IMR-90 (cell line): ENCODE results near the gene FNDC3B. TPM values are rescaled to one million over a fixed set of nuclear protein-coding genes. Genes with fewer than 3 reads are reported as not detected.

Source experiments
- ATAC-seq: fragments of 200-7000 bp; cut with Tn5 transposase; 2 replicates; pipeline ENCODE4 v1.9.1; 2020; ENCODE audit warnings: low read depth, mild to moderate bottlenecking, moderate library complexity
- BruUV-seq: library from RNA; stranded (reverse); fragments of 400-500 nt; replicated peaks from 2 replicates; lab custom pipeline; 2021; lab: Mats Ljungman, UMichigan
- CTCF ChIA-PET: fragments of 300-600 bp; formaldehyde crosslinking; extraction: SDS; loops from one replicate; lab custom pipeline; 2021; ENCODE audit warnings: antibody characterized with exemption; lab: Yijun Ruan, JAX
- POLR2A ChIA-PET: fragments of 300-600 bp; sonication (Branson Sonifier 250); formaldehyde crosslinking; loops from one replicate; lab custom pipeline; 2022; ENCODE audit warnings: antibody characterized with exemption; ENCODE audit not compliant: unreplicated experiment; lab: Charles Lee
- DNase-seq: peaks from one replicate; pipeline ENCODE4 v3.0.0; 2013
- H2AFZ ChIP-seq: replicated peaks from 2 replicates; pipeline ENCODE3; 2013; ENCODE audit warnings: low read length, mild to moderate bottlenecking; ENCODE audit not compliant: poor library complexity
- H2AK5ac ChIP-seq: 2 replicates; pipeline ENCODE4 v1.6.1; 2013; ENCODE audit warnings: low read depth, low read length, inconsistent platforms
- H2AK9ac ChIP-seq: replicated peaks from 2 replicates; pipeline ENCODE3; 2013; ENCODE audit warnings: mild to moderate bottlenecking, low read depth, low read length, moderate library complexity; ENCODE audit not compliant: poor library complexity
- H2BK120ac ChIP-seq: 2 replicates; pipeline ENCODE4 v1.6.1; 2013; ENCODE audit warnings: low read depth, low read length, inconsistent platforms
- H2BK15ac ChIP-seq: 3 replicates; pipeline ENCODE4 v1.6.1; 2013; ENCODE audit warnings: low read depth, low read length, inconsistent platforms
- H2BK20ac ChIP-seq: 2 replicates; pipeline ENCODE4 v1.6.1; 2013; ENCODE audit warnings: low read depth, mild to moderate bottlenecking, inconsistent platforms, low read length, moderate library complexity
- H2BK5ac ChIP-seq: 2 replicates; pipeline ENCODE4 v1.6.1; 2013; ENCODE audit warnings: mild to moderate bottlenecking, low read depth, low read length, inconsistent platforms; ENCODE audit not compliant: poor library complexity, severe bottlenecking
- H3K14ac ChIP-seq: replicated peaks from 2 replicates; pipeline ENCODE4 v1.6.1; 2013; ENCODE audit warnings: low read depth, low read length, inconsistent platforms
- H3K18ac ChIP-seq: 2 replicates; pipeline ENCODE4 v1.6.1; 2013; ENCODE audit warnings: low read depth, low read length, control low read depth
- H3K23ac ChIP-seq: 2 replicates; pipeline ENCODE4 v1.6.1; 2013; ENCODE audit warnings: low read depth, low read length, inconsistent platforms
- H3K27ac ChIP-seq: 2 replicates; pipeline ENCODE4 v1.5.1; 2013; ENCODE audit warnings: mild to moderate bottlenecking, control low read depth, low read length; ENCODE audit not compliant: insufficient read depth
- H3K27me3 ChIP-seq: 2 replicates; pipeline ENCODE4 v1.6.1; 2013; ENCODE audit warnings: low read length; ENCODE audit not compliant: control insufficient read depth, insufficient read depth
- H3K36me3 ChIP-seq: 2 replicates; pipeline ENCODE4 v1.6.1; 2013; ENCODE audit warnings: low read length, mixed read lengths; ENCODE audit not compliant: control insufficient read depth, insufficient read depth
- H3K4ac ChIP-seq: 2 replicates; pipeline ENCODE4 v1.6.1; 2013; ENCODE audit warnings: low read depth, low read length, inconsistent platforms
- H3K4me1 ChIP-seq: 2 replicates; pipeline ENCODE4 v1.6.1; 2013; ENCODE audit warnings: low read length, mixed read lengths; ENCODE audit not compliant: control insufficient read depth, insufficient read depth
- H3K4me2 ChIP-seq: 2 replicates; pipeline ENCODE4 v1.6.1; 2013; ENCODE audit warnings: low read depth, mild to moderate bottlenecking, control low read depth, low read length, moderate library complexity
- H3K4me3 ChIP-seq: 2 replicates; pipeline ENCODE4 v1.5.1; 2013; ENCODE audit warnings: low read depth, mild to moderate bottlenecking, control low read depth, low read length, moderate library complexity; ENCODE audit not compliant: insufficient read depth
- H3K56ac ChIP-seq: 2 replicates; pipeline ENCODE4 v1.6.1; 2013; ENCODE audit warnings: low read length, inconsistent platforms; ENCODE audit not compliant: insufficient read depth; ENCODE audit errors: extremely low read depth
- H3K79me1 ChIP-seq, 2 experiments: 2 replicates each; pipeline ENCODE4 v1.6.1; 2013; ENCODE audit warnings: low read length in 2 of 2, inconsistent platforms in 1 of 2, low read depth in 1 of 2
- H3K9ac ChIP-seq: 2 replicates; pipeline ENCODE4 v1.6.1; 2013; ENCODE audit warnings: low read depth, low read length, control low read depth
- H3K9me1 ChIP-seq: 2 replicates; pipeline ENCODE4 v1.6.1; 2013; ENCODE audit warnings: low read length, inconsistent platforms; ENCODE audit not compliant: insufficient read depth
- H3K9me3 ChIP-seq: 2 replicates; pipeline ENCODE4 v1.6.1; 2013; ENCODE audit warnings: low read length; ENCODE audit not compliant: control insufficient read depth, insufficient read depth
- H4K20me1 ChIP-seq: 2 replicates; pipeline ENCODE4 v1.6.1; 2013; ENCODE audit warnings: low read length, inconsistent platforms; ENCODE audit not compliant: insufficient read depth
- H4K5ac ChIP-seq: 2 replicates; pipeline ENCODE4 v1.6.1; 2013; ENCODE audit warnings: mild to moderate bottlenecking, low read depth, low read length, control low read depth
- H4K8ac ChIP-seq, 2 experiments: 2 replicates each; pipeline ENCODE4 v1.6.1; 2013; ENCODE audit warnings: low read depth in 2 of 2, low read length in 2 of 2, control low read depth in 1 of 2, inconsistent platforms in 1 of 2
- H4K91ac ChIP-seq: 2 replicates; pipeline ENCODE4 v1.6.1; 2013; ENCODE audit warnings: low read depth, low read length, inconsistent platforms; ENCODE audit not compliant: insufficient read depth
- BHLHE40 ChIP-seq: fragments of 150-350 bp; IDR thresholded peaks from 2 replicates; pipeline ENCODE4 v1.6.1; 2016; ENCODE audit warnings: mild to moderate bottlenecking, low read depth, low read length
- CEBPB ChIP-seq: IDR thresholded peaks from 2 replicates; pipeline ENCODE4 v1.6.1; 2012; ENCODE audit warnings: low read depth, low read length, improper control_type of control experiment
- FOS ChIP-seq: fragments of 150-350 bp; IDR thresholded peaks from 2 replicates; pipeline ENCODE4 v1.6.1; 2016; ENCODE audit warnings: low read depth, low read length
- RFX5 ChIP-seq: IDR thresholded peaks from 2 replicates; pipeline ENCODE4 v1.8.0; 2012; ENCODE audit warnings: low read depth, mild to moderate bottlenecking, low read length, moderate library complexity
- WGBS, 2 experiments: methylation state at CpG; one replicate each; pipeline versions ENCODE4 v1.1.5 to v1.1.7; 2013; ENCODE audit warnings: missing lambda C conversion rate in 2 of 2; ENCODE audit not compliant: insufficient read length in 1 of 2; ENCODE audit errors: extremely low coverage in 2 of 2; 5-methylcytosine and 5-hydroxymethylcytosine counted together
- dilution Hi-C: fragments of 300-500 bp; cut with HindIII; formaldehyde crosslinking; loops from one replicate; pipeline ENCODE4 v1.14.3; 2018; ENCODE audit warnings: low sequenced_read_pairs; ENCODE audit not compliant: unreplicated experiment
- in situ Hi-C: fragments of 300-500 bp; cut with MboI; formaldehyde crosslinking; loops from 3 replicates; pipeline ENCODE4 v1.14.3; 2019; ENCODE audit warnings: low sequenced_read_pairs, inconsistent platforms, mixed read lengths
- intact Hi-C: fragments of 100-400 bp; cut with micrococcal nuclease; formaldehyde crosslinking; loops from 2 replicates; pipeline ENCODE4 v1.10.0; 2022
- polyA plus RNA-seq, 3 experiments: library from polyadenylated mRNA; depleted of rRNA; stranded (reverse); fragments of >200 nt; gene quantifications; 2 replicates each; pipeline ENCODE4 v1.2.3, GENCODE V29; 2012; ENCODE audit warnings: low replicate concordance in 1 of 3
- total RNA-seq: library from RNA; depleted of rRNA; stranded (reverse); fragments of >200 nt; gene quantifications from 2 replicates; pipeline ENCODE4 v1.2.3, GENCODE V29; 2012

The FNDC3B gene
- total and polyA plus RNA-seq, 2 of the 4 experiments (the other 2 are of a cell fraction), result 23.9 to 150 TPM

- no peaks in the 10 kb centered on the region for H3K27me3 ChIP-seq
- H3K9me3 ChIP-seq, result no peaks in the 10 kb centered on the region
- TF ChIP-seq CEBPB (no peak), BHLHE40 (no peak), FOS (no peak), RFX5 (no peak)
- H4K20me1 ChIP-seq, result peaks cover 92% of the 10 kb centered on the region
- ATAC-seq, result no peak
- no peak overlapping the region for H3K27ac ChIP-seq
- H4K91ac ChIP-seq, result no peak overlapping the region
- no peak for DNase-seq
- H2AK5ac ChIP-seq, result no peak overlapping the region
- no peak overlapping the region for H2AK9ac ChIP-seq
- H4K5ac ChIP-seq, result no peak overlapping the region
- no peak overlapping the region for H3K4ac ChIP-seq
- H3K4me1 ChIP-seq, result peaks cover 15% of the 10 kb centered on the region
- intact Hi-C loops (no loop called here), in situ Hi-C loops (no loop called here), dilution Hi-C loops (no loop called here)
- ChIA-PET CTCF (no interaction called here), POLR2A (no interaction called here)
- no peak overlapping the region for H2BK15ac ChIP-seq
- H3K23ac ChIP-seq, result no peak overlapping the region
- H3K9me1 ChIP-seq, result peaks cover 31% of the 10 kb centered on the region
- no peak overlapping the region for H2BK20ac ChIP-seq
- H4K8ac ChIP-seq, result no peak overlapping the region
- no peak overlapping the region for H3K56ac ChIP-seq
- no peak overlapping the region for H3K18ac ChIP-seq
- no peak overlapping the region for H3K14ac ChIP-seq
- H2AFZ ChIP-seq, result no peak overlapping the region
- no TSS peak for BruUV-seq
- peaks cover 35 to 86% of the 10 kb centered on the region in 2 experiments for H3K79me1 ChIP-seq
- peaks cover 13% of the 10 kb centered on the region for H3K36me3 ChIP-seq
- no CpG with 5 or more reads among the region's 8 CpGs for WGBS, 2 experiments
- no peak overlapping the region for H2BK5ac ChIP-seq
- no peak overlapping the region for H3K4me2 ChIP-seq
- H2BK120ac ChIP-seq, result no peak overlapping the region
- no peak overlapping the region for H3K4me3 ChIP-seq
- no peak overlapping the region for H3K9ac ChIP-seq
These were observed 32.5 kb downstream of the FNDC3B start for GRCh38 chr3:172071780-172072330.
